ENCODE measurements around the gene ZNF669.
"Not testable (repeated sequence)": the region's sequence is repeated elsewhere in the genome, so short reads cannot be mapped to it uniquely, and the experiment has no call there.

ZNF669 gene

GRCh38 chr1:247103859-247104591 lies at the start of gene ZNF669:
ZNF669 (minus strand) TSS chr1:247104356; CDS start chr1:247104199, 157 bp downstream.
- DNase-seq (ENCODE audit: low read depth) = peak; percentile 87

GRCh38 chr1:247147781-247148180 lies 43.6 kb upstream of the ZNF669 start:
- no peak for DNase-seq (ENCODE audit: low read depth)

- not testable (repeated sequence) for DNase-seq (ENCODE audit: low read depth)
Observed at GRCh38 chr1:247147120-247147519, 43.0 kb upstream of the ZNF669 start.

GRCh38 chr1:247146671-247147070 lies 42.5 kb upstream of the ZNF669 start:
- DNase-seq (ENCODE audit: low read depth) = no peak

GRCh38 chr1:247145279-247145678 lies 41.1 kb upstream of the ZNF669 start:
- DNase-seq (ENCODE audit: low read depth) = no peak

GRCh38 chr1:247139557-247139956 lies 35.4 kb upstream of the ZNF669 start:
- not testable (repeated sequence) for DNase-seq (ENCODE audit: low read depth)

GRCh38 chr1:247131236-247131635 lies 27.1 kb upstream of the ZNF669 start:
- no peak for DNase-seq (ENCODE audit: low read depth)

- not testable (repeated sequence) for DNase-seq (ENCODE audit: low read depth)
Observed at GRCh38 chr1:247127519-247128282, 23.5 kb upstream of the ZNF669 start.

- DNase-seq (ENCODE audit: low read depth) = not testable (repeated sequence)
Observed at GRCh38 chr1:247126601-247127000, 22.4 kb upstream of the ZNF669 start.

- not testable (repeated sequence) for DNase-seq (ENCODE audit: low read depth)
Observed at GRCh38 chr1:247126166-247126565, 22.0 kb upstream of the ZNF669 start.

- DNase-seq (ENCODE audit: low read depth) = no peak
Observed at GRCh38 chr1:247121382-247121781, 17.2 kb upstream of the ZNF669 start.

GRCh38 chr1:247120408-247120668 lies 16.2 kb upstream of the ZNF669 start:
- not testable (repeated sequence) for DNase-seq (ENCODE audit: low read depth)

- no peak for DNase-seq (ENCODE audit: low read depth)
Observed at GRCh38 chr1:247119600-247120407, 15.6 kb upstream of the ZNF669 start.

- no peak for DNase-seq (ENCODE audit: low read depth)
Observed at GRCh38 chr1:247118946-247119446, 14.8 kb upstream of the ZNF669 start.

- DNase-seq (ENCODE audit: low read depth) = no peak
Observed at GRCh38 chr1:247115545-247115944, 11.4 kb upstream of the ZNF669 start.

GRCh38 chr1:247115141-247115510 lies 11.0 kb upstream of the ZNF669 start:
- no peak for DNase-seq (ENCODE audit: low read depth)

GRCh38 chr1:247114351-247115140 lies 10.4 kb upstream of the ZNF669 start:
- no peak for DNase-seq (ENCODE audit: low read depth)

GRCh38 chr1:247113733-247114271 lies 9.6 kb upstream of the ZNF669 start:
- no peak for DNase-seq (ENCODE audit: low read depth)

- DNase-seq (ENCODE audit: low read depth) = no peak
Observed at GRCh38 chr1:247113094-247113497, 8.9 kb upstream of the ZNF669 start.

- DNase-seq (ENCODE audit: low read depth) = no peak
Observed at GRCh38 chr1:247112479-247112781, 8.3 kb upstream of the ZNF669 start.

GRCh38 chr1:247111700-247112478 lies 7.7 kb upstream of the ZNF669 start:
- no peak for DNase-seq (ENCODE audit: low read depth)
